ENCODE data around the gene TMEM121. TPM values are rescaled to one million over a fixed set of nuclear protein-coding genes. Genes with fewer than 3 reads are reported as not detected.

Gene TMEM121
- total RNA-seq, result 1.5 TPM
- long read RNA-seq, partial matches to known transcripts, result 0 of 8 reads
- long read RNA-seq, other reads (novel, unspliced or antisense), result 4 of 8 reads

DNA sequence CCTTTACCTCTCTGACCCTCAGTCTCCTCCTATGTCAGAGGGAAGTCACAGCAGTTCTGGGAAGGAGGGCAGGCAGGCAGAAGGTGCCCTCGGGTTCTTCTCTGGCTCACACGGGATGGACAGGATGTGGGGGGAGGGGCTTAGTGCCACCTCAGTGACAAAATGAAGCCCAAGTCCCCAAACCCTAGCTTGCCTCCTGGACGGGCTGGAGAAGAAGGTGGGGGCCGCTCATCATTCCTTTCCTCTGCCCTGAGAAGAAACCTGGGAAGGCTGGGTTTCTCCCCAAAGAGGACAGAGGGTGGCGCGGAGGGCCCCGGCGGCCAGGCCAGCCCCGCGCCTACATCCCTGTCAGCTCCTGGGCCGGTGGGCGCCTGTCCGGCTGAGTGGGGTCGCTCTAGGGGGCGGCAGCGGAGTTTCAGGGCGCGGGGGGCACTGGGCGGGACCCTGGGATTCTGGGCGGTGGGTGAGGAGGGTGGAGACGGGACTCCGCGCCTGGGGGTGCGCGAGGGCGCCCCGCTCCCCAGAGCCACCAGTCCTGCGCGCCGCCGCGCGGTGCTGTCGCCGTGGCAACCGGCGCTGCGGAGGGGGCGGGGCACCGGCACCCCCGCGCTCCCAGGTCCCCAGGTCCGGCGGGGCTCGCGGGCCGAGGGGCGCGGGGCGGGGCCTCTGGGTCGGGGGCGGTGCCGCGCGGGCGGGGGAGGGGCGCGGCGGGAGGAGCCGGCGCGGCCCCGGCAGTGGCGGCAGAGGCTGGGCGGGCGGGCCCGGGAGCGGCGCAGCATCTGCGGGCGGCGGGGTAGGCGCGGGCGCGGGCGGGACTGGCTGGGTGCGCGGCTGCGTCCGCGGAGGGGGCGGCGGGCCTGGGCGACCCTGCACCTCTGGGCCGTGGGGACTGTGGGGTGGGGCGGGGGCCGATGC is at the start of gene TMEM121:
Gene TMEM121 (plus strand): TSS at position 723 of the 915 bp plus-strand sequence. CDS start 2,252 bp downstream, outside the sequence.
- Histone ChIP-seq H3K36me3 (no peaks in the 10 kb centered on the region), H3K9me3 (no peaks in the 10 kb centered on the region), H3K4me1 (peaks cover 28% of the 10 kb centered on the region), H3K27me3 (peaks cover 12% of the 10 kb centered on the region), H3K4me3 (peak within 1 kb of the TSS; percentile 64), H3K27ac (no peak within 1 kb of the TSS)
- intact Hi-C loops (cut with DNase I), result no loop called here
- no peak for ATAC-seq
- peak; percentile 59 for DNase-seq
- TF ChIP-seq, protein P1, sequence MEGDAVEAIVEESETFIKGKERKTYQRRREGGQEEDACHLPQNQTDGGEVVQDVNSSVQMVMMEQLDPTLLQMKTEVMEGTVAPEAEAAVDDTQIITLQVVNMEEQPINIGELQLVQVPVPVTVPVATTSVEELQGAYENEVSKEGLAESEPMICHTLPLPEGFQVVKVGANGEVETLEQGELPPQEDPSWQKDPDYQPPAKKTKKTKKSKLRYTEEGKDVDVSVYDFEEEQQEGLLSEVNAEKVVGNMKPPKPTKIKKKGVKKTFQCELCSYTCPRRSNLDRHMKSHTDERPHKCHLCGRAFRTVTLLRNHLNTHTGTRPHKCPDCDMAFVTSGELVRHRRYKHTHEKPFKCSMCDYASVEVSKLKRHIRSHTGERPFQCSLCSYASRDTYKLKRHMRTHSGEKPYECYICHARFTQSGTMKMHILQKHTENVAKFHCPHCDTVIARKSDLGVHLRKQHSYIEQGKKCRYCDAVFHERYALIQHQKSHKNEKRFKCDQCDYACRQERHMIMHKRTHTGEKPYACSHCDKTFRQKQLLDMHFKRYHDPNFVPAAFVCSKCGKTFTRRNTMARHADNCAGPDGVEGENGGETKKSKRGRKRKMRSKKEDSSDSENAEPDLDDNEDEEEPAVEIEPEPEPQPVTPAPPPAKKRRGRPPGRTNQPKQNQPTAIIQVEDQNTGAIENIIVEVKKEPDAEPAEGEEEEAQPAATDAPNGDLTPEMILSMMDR (IDR thresholded peaks at IDR 0.05), result no peak

DNA sequence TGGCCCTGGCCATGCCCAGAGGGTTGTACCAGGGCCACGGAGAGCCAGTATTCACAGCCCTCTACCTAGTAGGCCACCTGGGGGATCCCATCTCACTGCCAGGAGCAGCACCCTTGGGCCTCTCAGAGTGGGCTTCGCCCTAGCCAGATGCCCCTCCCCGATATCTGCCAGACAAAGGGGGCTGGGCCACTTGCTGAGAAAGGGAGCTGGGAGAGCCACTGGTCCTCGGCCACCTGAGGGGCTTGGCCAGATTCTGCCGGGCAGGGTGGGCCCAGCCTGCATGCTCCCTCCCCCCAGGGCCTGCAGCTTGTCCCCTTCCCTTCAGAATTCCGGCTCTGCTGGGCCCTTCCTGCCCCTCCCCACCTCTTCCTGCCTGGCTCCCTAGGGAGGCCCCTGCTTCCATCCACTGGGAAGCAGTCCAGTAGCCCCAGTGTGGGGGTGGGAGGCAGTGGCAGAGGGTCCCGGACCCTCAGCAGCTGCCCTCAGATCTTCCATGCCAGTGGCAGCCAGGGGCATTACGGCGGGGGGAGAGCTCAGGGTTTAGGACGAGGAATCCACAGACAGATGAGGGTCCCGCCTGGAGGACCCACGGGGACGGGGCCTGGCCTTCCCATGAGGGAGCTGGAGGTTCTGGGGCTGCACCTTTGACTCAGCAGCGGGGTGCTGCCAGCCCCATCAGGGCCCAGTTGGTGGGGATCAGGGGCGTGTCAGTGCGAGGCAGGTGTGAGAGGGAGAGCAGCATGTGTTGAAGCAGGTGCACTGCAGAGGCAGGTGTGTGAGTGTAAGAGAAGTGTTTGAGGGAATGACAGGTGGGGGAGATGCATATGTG is 49.3 kb upstream of the TMEM121 start:
- no peak for DNase-seq
- Histone ChIP-seq H3K36me3 (no peaks in the 10 kb centered on the region), H3K27me3 (peaks cover 12% of the 10 kb centered on the region), H3K4me3 (peak overlapping the region; percentile 66), H3K27ac (peak overlapping the region; percentile 93), H3K9me3 (no peaks in the 10 kb centered on the region), H3K4me1 (peaks cover 50% of the 10 kb centered on the region)
- ATAC-seq, result no peak
- TF ChIP-seq, protein P1 (IDR thresholded peaks at IDR 0.05), result no peak
- intact Hi-C loops (cut with DNase I), result no loop called here

DNA sequence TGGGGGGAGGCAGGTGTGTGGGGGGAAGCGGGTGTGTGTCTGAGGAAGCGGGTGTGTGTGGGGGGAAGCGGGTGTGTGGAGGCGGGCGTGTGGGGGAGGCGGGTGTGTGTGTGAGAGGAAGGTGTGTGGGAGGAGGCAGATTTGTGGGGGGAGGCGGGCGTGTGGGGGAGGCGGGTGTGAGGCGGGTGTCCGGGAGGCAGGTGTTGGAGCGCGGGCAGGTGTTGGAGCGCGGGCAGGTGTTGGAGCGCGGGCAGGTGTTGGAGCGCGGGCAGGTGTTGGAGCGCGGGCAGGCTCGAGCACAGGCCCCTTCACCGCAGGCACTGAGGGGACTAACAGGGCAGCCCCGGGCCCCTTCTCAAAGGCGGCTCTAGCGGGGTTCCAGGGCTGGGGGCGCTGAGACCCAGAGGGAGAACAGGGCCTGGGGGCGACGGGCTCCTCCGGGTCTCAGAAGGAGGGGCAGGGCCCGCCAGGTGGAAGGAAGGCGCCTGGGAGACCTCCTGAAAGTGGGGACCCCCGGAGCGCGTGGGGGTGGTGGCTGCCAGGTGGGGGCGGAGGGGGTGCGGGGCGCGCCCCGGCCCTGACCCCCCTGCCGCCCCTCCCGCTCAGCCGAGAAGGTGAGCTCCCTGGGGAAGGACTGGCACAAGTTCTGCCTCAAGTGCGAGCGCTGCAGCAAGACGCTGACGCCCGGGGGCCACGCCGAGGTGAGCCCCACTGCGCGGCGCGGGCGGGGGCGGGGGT is 48.6 kb upstream of the TMEM121 start:
- Histone ChIP-seq H3K27me3 (peaks cover 12% of the 10 kb centered on the region), H3K4me1 (peaks cover 50% of the 10 kb centered on the region), H3K9me3 (no peaks in the 10 kb centered on the region), H3K36me3 (no peaks in the 10 kb centered on the region), H3K27ac (peak overlapping the region; percentile 93), H3K4me3 (peak overlapping the region; percentile 66)
- TF ChIP-seq, protein P1 (IDR thresholded peaks at IDR 0.05), result no peak
- intact Hi-C loops (cut with DNase I), result no loop called here
- ATAC-seq (no peak), DNase-seq (no peak)

DNA sequence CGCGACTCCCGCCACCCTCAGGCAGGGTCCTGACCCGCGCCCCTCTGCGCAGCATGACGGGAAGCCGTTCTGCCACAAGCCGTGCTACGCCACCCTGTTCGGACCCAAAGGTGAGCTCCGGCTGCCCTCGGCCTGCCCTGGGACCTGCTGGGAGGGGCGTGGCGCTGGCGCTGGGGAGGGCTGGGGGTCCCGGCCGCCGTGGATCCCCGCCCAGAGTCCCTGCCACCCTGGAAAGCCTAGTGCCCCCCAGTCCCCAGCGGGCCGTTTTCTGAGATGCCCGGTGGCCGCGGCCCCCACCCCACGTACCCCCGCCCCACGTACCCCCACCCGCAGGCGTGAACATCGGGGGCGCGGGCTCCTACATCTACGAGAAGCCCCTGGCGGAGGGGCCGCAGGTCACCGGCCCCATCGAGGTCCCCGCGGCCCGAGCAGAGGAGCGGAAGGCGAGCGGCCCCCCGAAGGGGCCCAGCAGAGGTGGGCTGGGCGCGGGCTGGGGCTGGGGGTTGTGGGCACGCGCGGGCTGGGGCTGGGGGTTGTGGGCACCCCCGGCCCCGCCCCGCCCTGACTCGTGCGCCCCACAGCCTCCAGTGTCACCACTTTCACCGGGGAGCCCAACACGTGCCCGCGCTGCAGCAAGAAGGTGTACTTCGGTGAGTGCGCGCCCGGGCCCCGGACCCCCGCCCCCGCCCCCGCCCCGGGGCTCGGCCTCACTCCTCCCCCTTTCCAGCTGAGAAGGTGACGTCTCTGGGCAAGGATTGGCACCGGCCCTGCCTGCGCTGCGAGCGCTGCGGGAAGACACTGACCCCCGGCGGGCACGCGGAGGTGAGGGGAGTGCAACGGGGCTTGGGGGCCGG is 47.8 kb upstream of the TMEM121 start:
- Histone ChIP-seq H3K4me3 (no peak overlapping the region), H3K27ac (no peak overlapping the region), H3K36me3 (no peaks in the 10 kb centered on the region), H3K27me3 (peaks cover 12% of the 10 kb centered on the region), H3K9me3 (no peaks in the 10 kb centered on the region), H3K4me1 (peaks cover 48% of the 10 kb centered on the region)
- intact Hi-C loops (cut with DNase I), result no loop called here
- TF ChIP-seq, protein P1 (IDR thresholded peaks at IDR 0.05), result no peak
- DNase-seq, result no peak
- ATAC-seq, result no peak

Measured in upper lobe of right lung (tissue), 1 donor.